Cardiac fibroblast (primary cell): ENCODE data around the gene USP7.

Experiments used
- DNase-seq, 2 donors: peaks; one replicate each; pipeline versions ENCODE4 v3.0.0 to v3.0.0-alpha.2; 2010; ENCODE audit warnings: low read depth in 2 of 2
- H3K4me3 ChIP-seq, 2 donors: replicated peaks in 1 of 2; 1 replicate in 1 of 2; 2 replicates in 1 of 2; pipeline ENCODE4 v1.5.1; 2011; ENCODE audit warnings: low read depth in 2 of 2, low read length in 2 of 2, mild to moderate bottlenecking in 2 of 2, moderate library complexity in 1 of 2
- CTCF ChIP-seq: IDR thresholded peaks from one replicate; pipeline ENCODE4 v1.5.1; 2011; ENCODE audit warnings: low read depth, mild to moderate bottlenecking, low read length, inconsistent platforms

The USP7 gene

GRCh38 chr16:8901320-8901861 is 62.3 kb downstream of the USP7 start:
- H3K4me3 ChIP-seq: no peak overlapping the region
- no peak for DNase-seq
- no peak for TF ChIP-seq CTCF

- TF ChIP-seq CTCF: no peak
- no peak overlapping the region for H3K4me3 ChIP-seq
- DNase-seq: no peak
Measured at GRCh38 chr16:8900343-8900742, 63.4 kb downstream of the USP7 start.

- TF ChIP-seq CTCF: no peak
- no peak overlapping the region for H3K4me3 ChIP-seq
Measured at GRCh38 chr16:8899709-8900317, 63.9 kb downstream of the USP7 start.

GRCh38 chr16:8898660-8899318 is 64.9 kb downstream of the USP7 start:
- H3K4me3 ChIP-seq: no peak overlapping the region
- DNase-seq: no peak
- TF ChIP-seq CTCF: no peak

More at GRCh38 chr16:8899709-8900317, 63.9 kb downstream of the USP7 start:
- DNase-seq: no peak

GRCh38 chr16:8894736-8895334 is 68.9 kb downstream of the USP7 start:
- DNase-seq: no peak
- no peak overlapping the region for H3K4me3 ChIP-seq
- TF ChIP-seq CTCF: no peak

- no peak for TF ChIP-seq CTCF
- H3K4me3 ChIP-seq: no peak overlapping the region
- no peak for DNase-seq
Measured at GRCh38 chr16:8893976-8894690, 69.6 kb downstream of the USP7 start.
